ENCODE data around the gene TPX2. TPM values are rescaled to one million over a fixed set of nuclear protein-coding genes. Genes with fewer than 3 reads are reported as not detected.
A peak's percentile ranks its signal among the peaks of the same experiment; 100 is the strongest.

The TPX2 gene
- total RNA-seq, 1 donor from 2014 or later, result 22.6 TPM

DNA sequence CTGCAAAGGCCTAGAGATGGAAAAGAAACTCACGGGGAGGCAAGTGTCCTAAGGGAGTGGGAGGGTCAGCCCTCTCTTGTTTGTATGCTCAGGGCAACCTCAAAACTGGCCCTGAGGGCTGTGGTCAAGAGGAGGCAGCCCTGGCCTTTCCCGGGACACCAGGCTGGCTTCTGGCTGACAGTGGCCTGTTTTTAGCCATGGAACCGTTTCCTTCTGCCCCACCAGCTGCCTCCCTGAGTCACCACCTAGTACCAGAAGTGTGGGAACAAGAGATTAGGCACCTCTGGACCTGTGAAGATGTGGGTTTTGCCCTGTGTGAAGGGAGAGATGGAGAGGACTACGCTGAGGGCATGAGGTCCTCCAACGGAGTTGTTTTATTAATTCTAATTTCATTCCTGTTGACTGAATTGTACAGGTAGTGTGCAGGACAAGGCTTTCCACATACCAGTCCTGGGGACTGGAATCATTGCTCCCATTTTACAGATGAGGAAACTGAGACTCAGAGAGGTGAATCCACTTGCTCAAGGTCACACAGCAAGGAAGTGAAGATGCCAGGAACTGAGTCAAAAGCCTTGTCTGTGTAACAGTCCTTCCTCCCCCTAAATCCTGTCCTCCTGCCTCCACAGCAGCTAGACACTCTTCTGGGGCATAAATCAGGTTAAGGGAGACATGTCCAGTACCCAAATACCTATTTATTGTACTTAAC is 100.8 kb downstream of the TPX2 start:
- no peak overlapping the region for H3K27ac Mint-ChIP-seq (ENCODE audit: unreplicated experiment)
- no peaks in the 10 kb centered on the region for H3K9me3 Mint-ChIP-seq (ENCODE audit: unreplicated experiment)
- no peak for DNase-seq (ENCODE audit: extremely low spot score, unreplicated experiment)
- H3K4me1 Mint-ChIP-seq (ENCODE audit: unreplicated experiment), result peaks cover 43% of the 10 kb centered on the region
- no peak overlapping the region for H3K4me3 Mint-ChIP-seq (ENCODE audit: unreplicated experiment)
- no peaks in the 10 kb centered on the region for H3K27me3 Mint-ChIP-seq (ENCODE audit: unreplicated experiment)
- TF ChIP-seq, protein P1, sequence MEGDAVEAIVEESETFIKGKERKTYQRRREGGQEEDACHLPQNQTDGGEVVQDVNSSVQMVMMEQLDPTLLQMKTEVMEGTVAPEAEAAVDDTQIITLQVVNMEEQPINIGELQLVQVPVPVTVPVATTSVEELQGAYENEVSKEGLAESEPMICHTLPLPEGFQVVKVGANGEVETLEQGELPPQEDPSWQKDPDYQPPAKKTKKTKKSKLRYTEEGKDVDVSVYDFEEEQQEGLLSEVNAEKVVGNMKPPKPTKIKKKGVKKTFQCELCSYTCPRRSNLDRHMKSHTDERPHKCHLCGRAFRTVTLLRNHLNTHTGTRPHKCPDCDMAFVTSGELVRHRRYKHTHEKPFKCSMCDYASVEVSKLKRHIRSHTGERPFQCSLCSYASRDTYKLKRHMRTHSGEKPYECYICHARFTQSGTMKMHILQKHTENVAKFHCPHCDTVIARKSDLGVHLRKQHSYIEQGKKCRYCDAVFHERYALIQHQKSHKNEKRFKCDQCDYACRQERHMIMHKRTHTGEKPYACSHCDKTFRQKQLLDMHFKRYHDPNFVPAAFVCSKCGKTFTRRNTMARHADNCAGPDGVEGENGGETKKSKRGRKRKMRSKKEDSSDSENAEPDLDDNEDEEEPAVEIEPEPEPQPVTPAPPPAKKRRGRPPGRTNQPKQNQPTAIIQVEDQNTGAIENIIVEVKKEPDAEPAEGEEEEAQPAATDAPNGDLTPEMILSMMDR (IDR thresholded peaks at IDR 0.05), result no peak
- no peaks in the 10 kb centered on the region for H3K36me3 Mint-ChIP-seq (ENCODE audit: unreplicated experiment)

DNA sequence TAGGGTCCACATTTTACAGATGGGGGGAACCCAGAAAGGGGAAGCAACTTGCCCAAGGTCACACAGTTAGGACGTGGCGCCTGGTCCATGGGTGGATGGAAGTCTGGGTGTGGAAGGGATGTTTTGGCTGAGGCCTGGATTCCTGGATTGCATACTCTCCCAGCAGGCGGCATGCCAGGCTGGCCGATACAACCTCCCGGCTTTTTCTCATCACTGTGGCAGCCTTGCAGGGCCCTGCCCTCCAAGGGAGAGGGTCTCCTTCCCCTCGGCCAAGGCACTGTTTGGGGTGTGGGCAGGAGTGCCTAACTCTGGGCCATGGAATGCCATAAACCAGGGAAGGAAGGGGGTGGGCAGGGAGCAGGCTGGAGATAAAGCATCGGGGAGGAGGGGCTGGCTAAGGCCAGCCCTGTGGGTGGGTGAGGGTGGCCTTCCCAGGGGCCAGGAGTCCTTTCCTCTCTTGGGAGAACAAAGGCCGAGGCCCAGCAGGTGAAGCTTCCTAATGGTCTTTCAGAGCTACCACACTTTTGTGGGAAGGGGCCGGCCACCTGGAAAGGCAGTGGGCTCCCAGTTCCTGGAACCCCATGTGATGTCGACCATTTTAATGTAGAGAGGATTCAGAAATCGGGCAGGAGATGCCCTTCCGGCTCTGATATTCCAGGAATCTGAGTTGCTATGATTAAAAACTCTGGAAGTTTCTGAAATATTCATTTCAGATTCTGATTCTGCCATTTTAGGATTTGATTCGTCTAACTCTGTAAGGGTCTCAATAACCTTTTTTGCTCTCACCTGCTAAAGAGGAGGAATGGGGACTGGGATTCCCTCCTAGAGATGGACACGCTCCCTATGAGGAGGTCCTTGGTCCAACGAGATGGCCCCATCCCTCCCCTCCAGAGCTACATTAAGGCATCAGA is 102.1 kb downstream of the TPX2 start:
- Mint-ChIP-seq H3K4me3 (ENCODE audit: unreplicated experiment) (no peak overlapping the region), H3K27ac (ENCODE audit: unreplicated experiment) (peak overlapping the region; percentile 94), H3K9me3 (ENCODE audit: unreplicated experiment) (no peaks in the 10 kb centered on the region), H3K27me3 (ENCODE audit: unreplicated experiment) (no peaks in the 10 kb centered on the region), H3K4me1 (ENCODE audit: unreplicated experiment) (peaks cover 43% of the 10 kb centered on the region), H3K36me3 (ENCODE audit: unreplicated experiment) (no peaks in the 10 kb centered on the region)
- no peak for DNase-seq (ENCODE audit: extremely low spot score, unreplicated experiment)
- TF ChIP-seq, protein P1 (IDR thresholded peaks at IDR 0.05), result peak; percentile 11

DNA sequence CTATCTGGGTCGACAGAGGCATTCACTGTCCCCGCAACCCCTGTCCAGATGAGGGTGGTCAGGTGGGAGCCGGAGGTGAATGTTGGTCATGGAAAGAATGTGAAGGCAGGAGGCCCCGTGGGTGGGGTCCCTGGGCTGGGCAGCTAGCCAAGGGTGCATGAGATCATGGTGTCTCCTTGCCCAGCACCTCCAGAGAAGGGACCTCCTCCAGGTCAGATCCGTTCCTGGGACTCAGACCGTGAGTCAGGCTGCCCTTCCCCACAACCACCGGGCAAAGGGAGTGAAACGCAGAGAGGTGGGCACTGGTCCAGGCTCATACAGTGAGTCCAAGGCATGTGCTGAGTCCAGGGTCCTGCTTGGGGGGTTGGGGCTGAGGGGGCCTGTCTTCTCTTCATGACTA is 102.8 kb downstream of the TPX2 start:
- Mint-ChIP-seq H3K36me3 (ENCODE audit: unreplicated experiment) (no peaks in the 10 kb centered on the region), H3K4me3 (ENCODE audit: unreplicated experiment) (peak overlapping the region; percentile 67), H3K9me3 (ENCODE audit: unreplicated experiment) (no peaks in the 10 kb centered on the region), H3K4me1 (ENCODE audit: unreplicated experiment) (peaks cover 46% of the 10 kb centered on the region), H3K27me3 (ENCODE audit: unreplicated experiment) (no peaks in the 10 kb centered on the region), H3K27ac (ENCODE audit: unreplicated experiment) (peak overlapping the region; percentile 94)
- DNase-seq (ENCODE audit: extremely low spot score, unreplicated experiment), result no peak
- TF ChIP-seq, protein P1 (IDR thresholded peaks at IDR 0.05), result no peak

DNA sequence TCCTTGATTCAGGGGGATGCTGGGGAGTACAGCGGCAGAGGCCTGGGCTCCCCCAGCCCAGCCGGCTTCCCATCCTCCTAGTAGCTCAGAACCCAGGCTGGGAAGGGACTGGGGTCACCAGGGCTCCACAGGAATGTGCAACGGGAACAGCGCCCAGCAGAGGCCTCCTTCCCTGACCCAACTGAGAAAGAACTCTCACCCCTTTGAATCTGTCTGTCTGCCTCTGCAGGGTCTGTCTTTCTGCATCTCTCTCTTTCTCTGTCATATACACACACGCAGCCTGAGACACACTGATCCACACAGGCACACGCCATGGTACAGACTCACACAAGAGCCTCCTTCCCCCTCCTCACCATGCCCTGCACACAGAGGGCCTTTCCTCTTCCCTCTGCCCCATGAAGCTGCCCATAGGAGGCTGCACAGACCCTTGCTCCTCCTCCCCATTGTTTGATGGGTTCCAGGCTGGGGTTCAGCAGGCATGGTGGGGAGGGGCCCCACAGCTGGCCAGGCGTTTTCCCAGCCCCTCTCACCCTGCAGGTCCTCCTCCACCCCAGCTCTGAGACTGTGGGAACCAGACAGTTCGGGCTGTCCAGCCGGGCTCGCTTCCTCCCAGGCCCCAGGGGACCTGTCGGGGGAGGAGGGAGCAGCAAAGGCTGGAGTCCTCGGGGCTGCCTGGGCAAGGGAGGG is 103.5 kb downstream of the TPX2 start:
- Mint-ChIP-seq H3K4me3 (ENCODE audit: unreplicated experiment) (peak overlapping the region; percentile 67), H3K27me3 (ENCODE audit: unreplicated experiment) (no peaks in the 10 kb centered on the region), H3K36me3 (ENCODE audit: unreplicated experiment) (no peaks in the 10 kb centered on the region), H3K4me1 (ENCODE audit: unreplicated experiment) (peaks cover 46% of the 10 kb centered on the region), H3K27ac (ENCODE audit: unreplicated experiment) (peak overlapping the region; percentile 94), H3K9me3 (ENCODE audit: unreplicated experiment) (no peaks in the 10 kb centered on the region)
- TF ChIP-seq, protein P1 (IDR thresholded peaks at IDR 0.05), result no peak
- DNase-seq (ENCODE audit: extremely low spot score, unreplicated experiment), result no peak

Data from osteocyte (in vitro differentiated cells).